BE2C (cell line): Measurements from ENCODE around the gene KRTAP10-12.
"Not testable (repeated sequence)": the region's sequence is repeated elsewhere in the genome, so short reads cannot be mapped to it uniquely, and the experiment has no call there.

ENCODE experiments used
- DNase-seq: peaks from one replicate; pipeline ENCODE4 v3.0.0-alpha.2; 2020
- H3K27me3 ChIP-seq: fragments of 250-450 bp; sonication (Bioruptor Pico); 2 replicates; pipeline ENCODE4 v1.5.1; 2020; ENCODE audit warnings: mild to moderate bottlenecking
- H3K36me3 ChIP-seq: fragments of 250-450 bp; sonication (Bioruptor Pico); 2 replicates; pipeline ENCODE4 v1.5.1; 2020; ENCODE audit warnings: mild to moderate bottlenecking
- H3K4me1 ChIP-seq: fragments of 250-450 bp; sonication (Bioruptor Pico); 2 replicates; pipeline ENCODE4 v1.5.1; 2020
- H3K4me3 ChIP-seq: 2 replicates; pipeline ENCODE4 v1.5.1; 2011; ENCODE audit warnings: low read depth, low read length
- H3K9me3 ChIP-seq: fragments of 250-450 bp; sonication (Bioruptor Pico); 2 replicates; pipeline ENCODE4 v1.5.1; 2020
- CTCF ChIP-seq: IDR thresholded peaks from 2 replicates; pipeline ENCODE4 v1.5.1; 2012; ENCODE audit warnings: mild to moderate bottlenecking, low read depth, low read length

Gene KRTAP10-12

GRCh38 chr21:44657635-44658540 is 39.1 kb upstream of the KRTAP10-12 start, which contains the start of gene KRTAP12-3:
Gene KRTAP12-3 (plus strand): TSS chr21:44657932. CDS start chr21:44657980, 48 bp downstream.
- TF ChIP-seq CTCF = no peak
- Histone ChIP-seq H3K4me3 (no peak within 1 kb of the TSS), H3K36me3 (no peaks in the 10 kb centered on the region), H3K27me3 (peaks cover 11% of the 10 kb centered on the region; the same call in 1 of the 2 replicates), H3K9me3 (no peaks in the 10 kb centered on the region), H3K4me1 (no peaks in the 10 kb centered on the region)
- no peak for DNase-seq

- Histone ChIP-seq H3K36me3 (no peaks in the 10 kb centered on the region), H3K27me3 (peaks cover 11% of the 10 kb centered on the region; the same call in 1 of the 2 replicates), H3K9me3 (no peaks in the 10 kb centered on the region), H3K4me3 (no peak overlapping the region), H3K4me1 (no peaks in the 10 kb centered on the region)
- DNase-seq = no peak
- TF ChIP-seq CTCF = no peak
Observed at GRCh38 chr21:44658541-44658910, 38.4 kb upstream of the KRTAP10-12 start.

GRCh38 chr21:44658913-44659595 is 37.9 kb upstream of the KRTAP10-12 start:
- no peak for TF ChIP-seq CTCF
- no peaks in the 10 kb centered on the region for H3K9me3 ChIP-seq
- DNase-seq = no peak

GRCh38 chr21:44661567-44661966 is 35.4 kb upstream of the KRTAP10-12 start:
- H3K27me3 ChIP-seq = peaks cover 11% of the 10 kb centered on the region; the same call in 1 of the 2 replicates
- DNase-seq, H3K4me3 ChIP-seq, H3K4me1 ChIP-seq, H3K36me3 ChIP-seq, H3K9me3 ChIP-seq: not testable (repeated sequence)

More at GRCh38 chr21:44658913-44659595, 37.9 kb upstream of the KRTAP10-12 start:
- Histone ChIP-seq H3K27me3 (peaks cover 11% of the 10 kb centered on the region; the same call in 1 of the 2 replicates), H3K4me1 (no peaks in the 10 kb centered on the region), H3K36me3 (no peaks in the 10 kb centered on the region), H3K4me3 (no peak overlapping the region)

- Histone ChIP-seq H3K36me3 (no peaks in the 10 kb centered on the region), H3K9me3 (no peaks in the 10 kb centered on the region), H3K4me1 (no peaks in the 10 kb centered on the region), H3K4me3 (no peak overlapping the region), H3K27me3 (peaks cover 4% of the 10 kb centered on the region; the same call in 1 of the 2 replicates)
- no peak for DNase-seq
- no peak for TF ChIP-seq CTCF
Observed at GRCh38 chr21:44664691-44665090, 32.3 kb upstream of the KRTAP10-12 start.

- no peak for TF ChIP-seq CTCF
- no peaks in the 10 kb centered on the region for H3K36me3 ChIP-seq
- DNase-seq = no peak
- H3K27me3 ChIP-seq = peaks cover 1% of the 10 kb centered on the region; the same call in 1 of the 2 replicates
- no peaks in the 10 kb centered on the region for H3K4me1 ChIP-seq
- no peak within 1 kb of the TSS for H3K4me3 ChIP-seq
- H3K9me3 ChIP-seq = no peaks in the 10 kb centered on the region
Observed at GRCh38 chr21:44666401-44667320, 30.3 kb upstream of the KRTAP10-12 start, which contains the start of gene KRTAP12-2. Gene KRTAP12-2 (minus strand): TSS chr21:44666927. CDS start chr21:44666886, 41 bp downstream.
